IMR-90 (cell line): ENCODE measurements around the gene HAUS7. TPM values are rescaled to one million over a fixed set of nuclear protein-coding genes. Genes with fewer than 3 reads are reported as not detected.

Experiments used
- ATAC-seq: fragments of 200-7000 bp; cut with Tn5 transposase; 2 replicates; pipeline ENCODE4 v1.9.1; 2020; ENCODE audit warnings: low read depth, mild to moderate bottlenecking, moderate library complexity
- BruUV-seq: library from RNA; stranded (reverse); fragments of 400-500 nt; replicated peaks from 2 replicates; lab custom pipeline; 2021; lab: Mats Ljungman, UMichigan
- CTCF ChIA-PET: fragments of 300-600 bp; formaldehyde crosslinking; extraction: SDS; loops from one replicate; lab custom pipeline; 2021; ENCODE audit warnings: antibody characterized with exemption; lab: Yijun Ruan, JAX
- POLR2A ChIA-PET: fragments of 300-600 bp; sonication (Branson Sonifier 250); formaldehyde crosslinking; loops from one replicate; lab custom pipeline; 2022; ENCODE audit warnings: antibody characterized with exemption; ENCODE audit not compliant: unreplicated experiment; lab: Charles Lee
- DNase-seq: peaks from one replicate; pipeline ENCODE4 v3.0.0; 2013
- H2AFZ ChIP-seq: replicated peaks from 2 replicates; pipeline ENCODE3; 2013; ENCODE audit warnings: low read length, mild to moderate bottlenecking; ENCODE audit not compliant: poor library complexity
- H2AK5ac ChIP-seq: 2 replicates; pipeline ENCODE4 v1.6.1; 2013; ENCODE audit warnings: low read depth, low read length, inconsistent platforms
- H2AK9ac ChIP-seq: replicated peaks from 2 replicates; pipeline ENCODE3; 2013; ENCODE audit warnings: mild to moderate bottlenecking, low read depth, low read length, moderate library complexity; ENCODE audit not compliant: poor library complexity
- H2BK120ac ChIP-seq: 2 replicates; pipeline ENCODE4 v1.6.1; 2013; ENCODE audit warnings: low read depth, low read length, inconsistent platforms
- H2BK15ac ChIP-seq: 3 replicates; pipeline ENCODE4 v1.6.1; 2013; ENCODE audit warnings: low read depth, low read length, inconsistent platforms
- H2BK20ac ChIP-seq: 2 replicates; pipeline ENCODE4 v1.6.1; 2013; ENCODE audit warnings: low read depth, mild to moderate bottlenecking, inconsistent platforms, low read length, moderate library complexity
- H2BK5ac ChIP-seq: 2 replicates; pipeline ENCODE4 v1.6.1; 2013; ENCODE audit warnings: mild to moderate bottlenecking, low read depth, low read length, inconsistent platforms; ENCODE audit not compliant: poor library complexity, severe bottlenecking
- H3K14ac ChIP-seq: replicated peaks from 2 replicates; pipeline ENCODE4 v1.6.1; 2013; ENCODE audit warnings: low read depth, low read length, inconsistent platforms
- H3K18ac ChIP-seq: 2 replicates; pipeline ENCODE4 v1.6.1; 2013; ENCODE audit warnings: low read depth, low read length, control low read depth
- H3K23ac ChIP-seq: 2 replicates; pipeline ENCODE4 v1.6.1; 2013; ENCODE audit warnings: low read depth, low read length, inconsistent platforms
- H3K27ac ChIP-seq: 2 replicates; pipeline ENCODE4 v1.5.1; 2013; ENCODE audit warnings: mild to moderate bottlenecking, control low read depth, low read length; ENCODE audit not compliant: insufficient read depth
- H3K27me3 ChIP-seq: 2 replicates; pipeline ENCODE4 v1.6.1; 2013; ENCODE audit warnings: low read length; ENCODE audit not compliant: control insufficient read depth, insufficient read depth
- H3K36me3 ChIP-seq: 2 replicates; pipeline ENCODE4 v1.6.1; 2013; ENCODE audit warnings: low read length, mixed read lengths; ENCODE audit not compliant: control insufficient read depth, insufficient read depth
- H3K4ac ChIP-seq: 2 replicates; pipeline ENCODE4 v1.6.1; 2013; ENCODE audit warnings: low read depth, low read length, inconsistent platforms
- H3K4me1 ChIP-seq: 2 replicates; pipeline ENCODE4 v1.6.1; 2013; ENCODE audit warnings: low read length, mixed read lengths; ENCODE audit not compliant: control insufficient read depth, insufficient read depth
- H3K4me2 ChIP-seq: 2 replicates; pipeline ENCODE4 v1.6.1; 2013; ENCODE audit warnings: low read depth, mild to moderate bottlenecking, control low read depth, low read length, moderate library complexity
- H3K4me3 ChIP-seq: 2 replicates; pipeline ENCODE4 v1.5.1; 2013; ENCODE audit warnings: low read depth, mild to moderate bottlenecking, control low read depth, low read length, moderate library complexity; ENCODE audit not compliant: insufficient read depth
- H3K56ac ChIP-seq: 2 replicates; pipeline ENCODE4 v1.6.1; 2013; ENCODE audit warnings: low read length, inconsistent platforms; ENCODE audit not compliant: insufficient read depth; ENCODE audit errors: extremely low read depth
- H3K79me1 ChIP-seq, 2 experiments: 2 replicates each; pipeline ENCODE4 v1.6.1; 2013; ENCODE audit warnings: low read length in 2 of 2, inconsistent platforms in 1 of 2, low read depth in 1 of 2
- H3K9ac ChIP-seq: 2 replicates; pipeline ENCODE4 v1.6.1; 2013; ENCODE audit warnings: low read depth, low read length, control low read depth
- H3K9me1 ChIP-seq: 2 replicates; pipeline ENCODE4 v1.6.1; 2013; ENCODE audit warnings: low read length, inconsistent platforms; ENCODE audit not compliant: insufficient read depth
- H3K9me3 ChIP-seq: 2 replicates; pipeline ENCODE4 v1.6.1; 2013; ENCODE audit warnings: low read length; ENCODE audit not compliant: control insufficient read depth, insufficient read depth
- H4K20me1 ChIP-seq: 2 replicates; pipeline ENCODE4 v1.6.1; 2013; ENCODE audit warnings: low read length, inconsistent platforms; ENCODE audit not compliant: insufficient read depth
- H4K5ac ChIP-seq: 2 replicates; pipeline ENCODE4 v1.6.1; 2013; ENCODE audit warnings: mild to moderate bottlenecking, low read depth, low read length, control low read depth
- H4K8ac ChIP-seq, 2 experiments: 2 replicates each; pipeline ENCODE4 v1.6.1; 2013; ENCODE audit warnings: low read depth in 2 of 2, low read length in 2 of 2, control low read depth in 1 of 2, inconsistent platforms in 1 of 2
- H4K91ac ChIP-seq: 2 replicates; pipeline ENCODE4 v1.6.1; 2013; ENCODE audit warnings: low read depth, low read length, inconsistent platforms; ENCODE audit not compliant: insufficient read depth
- BHLHE40 ChIP-seq: fragments of 150-350 bp; IDR thresholded peaks from 2 replicates; pipeline ENCODE4 v1.6.1; 2016; ENCODE audit warnings: mild to moderate bottlenecking, low read depth, low read length
- CEBPB ChIP-seq: IDR thresholded peaks from 2 replicates; pipeline ENCODE4 v1.6.1; 2012; ENCODE audit warnings: low read depth, low read length, improper control_type of control experiment
- ELK1 ChIP-seq: fragments of 150-350 bp; IDR thresholded peaks from 2 replicates; pipeline ENCODE4 v1.6.1; 2016; ENCODE audit warnings: low read depth, mild to moderate bottlenecking, low read length, moderate library complexity, borderline replicate concordance
- FOS ChIP-seq: fragments of 150-350 bp; IDR thresholded peaks from 2 replicates; pipeline ENCODE4 v1.6.1; 2016; ENCODE audit warnings: low read depth, low read length
- MAFK ChIP-seq: IDR thresholded peaks from 2 replicates; pipeline ENCODE4 v1.6.1; 2012; ENCODE audit warnings: low read depth, low read length, improper control_type of control experiment
- MAZ ChIP-seq: IDR thresholded peaks from 2 replicates; pipeline ENCODE4 v1.6.1; 2012; ENCODE audit warnings: low read depth, mild to moderate bottlenecking, low read length, improper control_type of control experiment, moderate library complexity, borderline replicate concordance
- NFE2L2 ChIP-seq: fragments of 150-350 bp; IDR thresholded peaks from 2 replicates; pipeline ENCODE4 v1.6.1; 2016; ENCODE audit warnings: low read depth, mild to moderate bottlenecking, low read length
- POLR2A ChIP-seq: IDR thresholded peaks from 2 replicates; pipeline ENCODE4 v1.6.1; 2012; ENCODE audit warnings: mild to moderate bottlenecking, low read depth, low read length
- RAD21 ChIP-seq: IDR thresholded peaks from 2 replicates; pipeline ENCODE4 v1.6.1; 2012; ENCODE audit warnings: low read length, improper control_type of control experiment
- RCOR1 ChIP-seq: IDR thresholded peaks from 2 replicates; pipeline ENCODE4 v1.6.1; 2012; ENCODE audit warnings: mild to moderate bottlenecking, low read length, improper control_type of control experiment; ENCODE audit not compliant: insufficient replicate concordance
- RFX5 ChIP-seq: IDR thresholded peaks from 2 replicates; pipeline ENCODE4 v1.8.0; 2012; ENCODE audit warnings: low read depth, mild to moderate bottlenecking, low read length, moderate library complexity
- WGBS, 2 experiments: methylation state at CpG; one replicate each; pipeline versions ENCODE4 v1.1.5 to v1.1.7; 2013; ENCODE audit warnings: missing lambda C conversion rate in 2 of 2; ENCODE audit not compliant: insufficient read length in 1 of 2; ENCODE audit errors: extremely low coverage in 2 of 2; 5-methylcytosine and 5-hydroxymethylcytosine counted together
- dilution Hi-C: fragments of 300-500 bp; cut with HindIII; formaldehyde crosslinking; loops from one replicate; pipeline ENCODE4 v1.14.3; 2018; ENCODE audit warnings: low sequenced_read_pairs; ENCODE audit not compliant: unreplicated experiment
- in situ Hi-C: fragments of 300-500 bp; cut with MboI; formaldehyde crosslinking; loops from 3 replicates; pipeline ENCODE4 v1.14.3; 2019; ENCODE audit warnings: low sequenced_read_pairs, inconsistent platforms, mixed read lengths
- intact Hi-C: fragments of 100-400 bp; cut with micrococcal nuclease; formaldehyde crosslinking; loops from 2 replicates; pipeline ENCODE4 v1.10.0; 2022
- polyA plus RNA-seq, 3 experiments: library from polyadenylated mRNA; depleted of rRNA; stranded (reverse); fragments of >200 nt; gene quantifications; 2 replicates each; pipeline ENCODE4 v1.2.3, GENCODE V29; 2012; ENCODE audit warnings: low replicate concordance in 1 of 3
- total RNA-seq: library from RNA; depleted of rRNA; stranded (reverse); fragments of >200 nt; gene quantifications from 2 replicates; pipeline ENCODE4 v1.2.3, GENCODE V29; 2012
- TF ChIP-seq, protein P1 (sequence below): conservative IDR thresholded peaks from 2 replicates; pipeline ENCODE4 v1.5.1; 2012; ENCODE audit warnings: mild to moderate bottlenecking, low read depth, low read length, improper control_type of control experiment
- TF ChIP-seq, protein P2 (sequence below): fragments of 150-350 bp; IDR thresholded peaks from 2 replicates; pipeline ENCODE4 v1.6.1; 2017; ENCODE audit warnings: mild to moderate bottlenecking, antibody characterized with exemption, low read length, low read depth

The HAUS7 gene
- total and polyA plus RNA-seq, 2 of the 4 experiments (the other 2 are of a cell fraction) = 10.8 to 25.9 TPM

DNA sequence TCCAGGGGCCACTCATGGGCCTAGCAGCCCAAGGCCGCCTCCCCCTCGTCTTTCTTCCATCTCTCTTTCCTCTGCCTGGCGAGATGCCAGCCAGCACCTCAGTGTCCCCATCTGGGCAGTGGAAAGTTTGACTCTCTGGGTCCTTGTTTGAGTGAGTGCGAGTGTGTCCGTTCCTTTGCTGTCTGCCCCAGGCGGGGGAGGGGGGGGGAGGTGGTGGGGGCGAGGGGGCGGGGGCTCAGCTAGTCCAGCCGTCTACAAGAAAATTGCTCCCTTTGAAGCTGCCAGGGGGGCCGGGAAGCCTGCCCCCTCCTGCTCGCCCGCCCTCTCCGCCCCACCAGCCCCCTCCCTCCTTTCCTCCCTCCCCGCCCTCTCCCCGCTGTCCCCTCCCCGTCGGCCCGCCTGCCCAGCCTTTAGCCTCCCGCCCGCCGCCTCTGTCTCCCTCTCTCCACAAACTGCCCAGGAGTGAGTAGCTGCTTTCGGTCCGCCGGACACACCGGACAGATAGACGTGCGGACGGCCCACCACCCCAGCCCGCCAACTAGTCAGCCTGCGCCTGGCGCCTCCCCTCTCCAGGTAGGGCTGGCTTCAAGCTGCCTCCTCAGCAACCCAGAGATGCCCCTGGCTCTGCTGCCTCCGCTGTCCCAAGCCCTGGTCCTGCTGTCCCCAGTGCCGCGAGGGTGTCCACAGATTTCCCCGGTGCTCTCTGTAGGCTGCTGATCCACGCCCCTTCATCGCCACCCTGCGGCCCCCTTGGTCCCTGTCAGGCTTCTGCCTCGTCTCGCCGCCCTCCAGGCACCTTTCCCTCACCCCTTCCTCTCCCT lies 24.4 kb upstream of the HAUS7 start, which contains the start of gene BGN:
BGN (plus strand) TSS at position 440 of the 821 bp plus-strand sequence. CDS start 9,652 bp downstream, outside the sequence.
- POLR2A ChIA-PET = interaction anchor here (0.6 kb wide), 1 partner anchor 24 kb away, joined by 3 read pairs; the partner anchor contains the start of gene HAUS7
- no TSS peak for BruUV-seq
- no peak for TF ChIP-seq NFE2L2
- no peak for TF ChIP-seq RCOR1
- TF ChIP-seq CEBPB = no peak
- TF ChIP-seq BHLHE40 = no peak
- no peak for TF ChIP-seq MAFK
- TF ChIP-seq MAZ = peak; percentile 11; the same call in 1 of the 2 replicates
- TF ChIP-seq RAD21 = peak; percentile 63
- TF ChIP-seq ELK1 = no peak
- TF ChIP-seq, protein P1, sequence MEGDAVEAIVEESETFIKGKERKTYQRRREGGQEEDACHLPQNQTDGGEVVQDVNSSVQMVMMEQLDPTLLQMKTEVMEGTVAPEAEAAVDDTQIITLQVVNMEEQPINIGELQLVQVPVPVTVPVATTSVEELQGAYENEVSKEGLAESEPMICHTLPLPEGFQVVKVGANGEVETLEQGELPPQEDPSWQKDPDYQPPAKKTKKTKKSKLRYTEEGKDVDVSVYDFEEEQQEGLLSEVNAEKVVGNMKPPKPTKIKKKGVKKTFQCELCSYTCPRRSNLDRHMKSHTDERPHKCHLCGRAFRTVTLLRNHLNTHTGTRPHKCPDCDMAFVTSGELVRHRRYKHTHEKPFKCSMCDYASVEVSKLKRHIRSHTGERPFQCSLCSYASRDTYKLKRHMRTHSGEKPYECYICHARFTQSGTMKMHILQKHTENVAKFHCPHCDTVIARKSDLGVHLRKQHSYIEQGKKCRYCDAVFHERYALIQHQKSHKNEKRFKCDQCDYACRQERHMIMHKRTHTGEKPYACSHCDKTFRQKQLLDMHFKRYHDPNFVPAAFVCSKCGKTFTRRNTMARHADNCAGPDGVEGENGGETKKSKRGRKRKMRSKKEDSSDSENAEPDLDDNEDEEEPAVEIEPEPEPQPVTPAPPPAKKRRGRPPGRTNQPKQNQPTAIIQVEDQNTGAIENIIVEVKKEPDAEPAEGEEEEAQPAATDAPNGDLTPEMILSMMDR = peak; percentile 50
- TF ChIP-seq, protein P2, sequence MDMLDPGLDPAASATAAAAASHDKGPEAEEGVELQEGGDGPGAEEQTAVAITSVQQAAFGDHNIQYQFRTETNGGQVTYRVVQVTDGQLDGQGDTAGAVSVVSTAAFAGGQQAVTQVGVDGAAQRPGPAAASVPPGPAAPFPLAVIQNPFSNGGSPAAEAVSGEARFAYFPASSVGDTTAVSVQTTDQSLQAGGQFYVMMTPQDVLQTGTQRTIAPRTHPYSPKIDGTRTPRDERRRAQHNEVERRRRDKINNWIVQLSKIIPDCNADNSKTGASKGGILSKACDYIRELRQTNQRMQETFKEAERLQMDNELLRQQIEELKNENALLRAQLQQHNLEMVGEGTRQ = no peak
- TF ChIP-seq POLR2A = 0 out of 2 replicates have a peak, but pooled peaks have one; percentile 47
- no peak for TF ChIP-seq FOS
- no peak for TF ChIP-seq RFX5

More for the DNA sequence above, 24.4 kb upstream of the HAUS7 start, which contains the start of gene BGN:
- dilution Hi-C loops = no loop called here
- Histone ChIP-seq H2AK5ac (peak within 1 kb of the TSS; percentile 98), H4K5ac (peak within 1 kb of the TSS; percentile 86), H3K4ac (peak within 1 kb of the TSS; percentile 98), H4K20me1 (no peaks in the 10 kb centered on the region), H2BK20ac (peak within 1 kb of the TSS; percentile 90; the same call in 1 of the 2 replicates), H3K27ac (peak within 1 kb of the TSS; percentile 90), H3K9me1 (no peaks in the 10 kb centered on the region), H3K27me3 (no peaks in the 10 kb centered on the region), H3K9me3 (no peaks in the 10 kb centered on the region; the same call in 1 of the 2 replicates), H2BK120ac (peak within 1 kb of the TSS; percentile 94), H3K36me3 (no peaks in the 10 kb centered on the region), H3K14ac (peak within 1 kb of the TSS; percentile 83), H3K56ac (peak within 1 kb of the TSS; percentile 67), H2BK15ac (peak within 1 kb of the TSS; percentile 77; the same call in 1 of the 3 replicates), H3K79me1 (peaks cover 0 to 8% of the 10 kb centered on the region in 2 experiments; a peak in 2 of 4 replicates), H3K4me2 (peak within 1 kb of the TSS; percentile 82), H4K91ac (peak within 1 kb of the TSS; percentile 95), H3K4me3 (peak within 1 kb of the TSS; percentile 70), H3K23ac (peak within 1 kb of the TSS; percentile 93), H3K9ac (peak within 1 kb of the TSS; percentile 93), H3K18ac (peak within 1 kb of the TSS; percentile 72), H2BK5ac (peak within 1 kb of the TSS; percentile 67), H2AFZ (peak within 1 kb of the TSS; percentile 92), H4K8ac (peak within 1 kb of the TSS; percentile 81 to 85), H2AK9ac (peak within 1 kb of the TSS; percentile 99), H3K4me1 (peaks cover 20% of the 10 kb centered on the region)
- ATAC-seq = peak; percentile 67
- peak; percentile 44 for DNase-seq
- intact Hi-C loops = loop anchor here (1.0 to 5.0 kb wide), 2 partner anchors 23 to 537 kb away; no protein-coding TSS in a partner anchor
- CTCF ChIA-PET = interaction anchor here (1.5 to 2.0 kb wide), 2 partner anchors 23 to 24 kb away, joined by 7 to 10 read pairs; partner anchors contain the start of gene HAUS7
- 35% methylated on average over 18 of the region's 41 CpGs; no CpG with 5 or more reads in 1 of the 2 experiments for WGBS, 2 experiments
- in situ Hi-C loops = no loop called here
